ENCODE measurements around the gene PFN3. TPM values are rescaled to one million over a fixed set of nuclear protein-coding genes. Genes with fewer than 3 reads are reported as not detected.

Gene PFN3
- total RNA-seq, 1 experiment from 2014 or later: 0.48 TPM

GRCh38 chr5:177446200-177447065 is 46.0 kb upstream of the PFN3 start, which contains the start of gene PRR7 (continued):
- TF ChIP-seq CTCF (IDR thresholded peaks at IDR 0.05): no peak
- TF ChIP-seq USF2 (CRISPR knock-in tag; IDR thresholded peaks at IDR 0.05): no peak
- TF ChIP-seq JAZF1 (CRISPR knock-in tag; IDR thresholded peaks at IDR 0.05): no peak
- no peak for TF ChIP-seq NFE2L1 (CRISPR knock-in tag; IDR thresholded peaks at IDR 0.05)
- peak; percentile 5; the same call in 1 of the 2 replicates for TF ChIP-seq TEAD1 (CRISPR knock-in tag; IDR thresholded peaks at IDR 0.05)
- no peak for TF ChIP-seq SMAD3 (CRISPR knock-in tag; IDR thresholded peaks at IDR 0.05; ENCODE audit: borderline replicate concordance)
- no peak for TF ChIP-seq ZNF317 (CRISPR knock-in tag; IDR thresholded peaks at IDR 0.05; ENCODE audit: borderline replicate concordance, low read depth)
- TF ChIP-seq OVOL2 (CRISPR knock-in tag; IDR thresholded peaks at IDR 0.05; ENCODE audit: borderline replicate concordance): no peak
- TF ChIP-seq ZBTB43 (CRISPR knock-in tag; IDR thresholded peaks at IDR 0.05): no peak
- TF ChIP-seq RORB (CRISPR knock-in tag; IDR thresholded peaks at IDR 0.05): no peak
- TF ChIP-seq FOXP4 (CRISPR knock-in tag; IDR thresholded peaks at IDR 0.05): no peak
- no peak for TF ChIP-seq KAT7 (CRISPR knock-in tag; IDR thresholded peaks at IDR 0.05; ENCODE audit: borderline replicate concordance)
- TF ChIP-seq FOXK1 (CRISPR knock-in tag; IDR thresholded peaks at IDR 0.05): no peak
- TF ChIP-seq PRDM15 (CRISPR knock-in tag; IDR thresholded peaks at IDR 0.05): no peak
- TF ChIP-seq AFF4 (CRISPR knock-in tag; IDR thresholded peaks at IDR 0.05; ENCODE audit: borderline replicate concordance): no peak
- TF ChIP-seq EMX1 (CRISPR knock-in tag; IDR thresholded peaks at IDR 0.05): peak; percentile 44; the same call in 1 of the 2 replicates
- 0 out of 2 replicates have a peak, but pooled peaks have one; percentile 33 for TF ChIP-seq E2F5 (CRISPR knock-in tag; IDR thresholded peaks at IDR 0.05)
- no peak for TF ChIP-seq GABPB1 (CRISPR knock-in tag; IDR thresholded peaks at IDR 0.05)
- peak; percentile 57 for TF ChIP-seq MAX (CRISPR knock-in tag; IDR thresholded peaks at IDR 0.05)
- TF ChIP-seq FOXP1 (CRISPR knock-in tag; IDR thresholded peaks at IDR 0.05; ENCODE audit: borderline replicate concordance): peak; percentile 52; the same call in 1 of the 2 replicates
- no peak for TF ChIP-seq NR2C2 (CRISPR knock-in tag; IDR thresholded peaks at IDR 0.05)
- no peak for TF ChIP-seq TEAD4 (CRISPR knock-in tag; IDR thresholded peaks at IDR 0.05)
